ENCODE data around the gene ZSCAN10.

Gene ZSCAN10

DNA sequence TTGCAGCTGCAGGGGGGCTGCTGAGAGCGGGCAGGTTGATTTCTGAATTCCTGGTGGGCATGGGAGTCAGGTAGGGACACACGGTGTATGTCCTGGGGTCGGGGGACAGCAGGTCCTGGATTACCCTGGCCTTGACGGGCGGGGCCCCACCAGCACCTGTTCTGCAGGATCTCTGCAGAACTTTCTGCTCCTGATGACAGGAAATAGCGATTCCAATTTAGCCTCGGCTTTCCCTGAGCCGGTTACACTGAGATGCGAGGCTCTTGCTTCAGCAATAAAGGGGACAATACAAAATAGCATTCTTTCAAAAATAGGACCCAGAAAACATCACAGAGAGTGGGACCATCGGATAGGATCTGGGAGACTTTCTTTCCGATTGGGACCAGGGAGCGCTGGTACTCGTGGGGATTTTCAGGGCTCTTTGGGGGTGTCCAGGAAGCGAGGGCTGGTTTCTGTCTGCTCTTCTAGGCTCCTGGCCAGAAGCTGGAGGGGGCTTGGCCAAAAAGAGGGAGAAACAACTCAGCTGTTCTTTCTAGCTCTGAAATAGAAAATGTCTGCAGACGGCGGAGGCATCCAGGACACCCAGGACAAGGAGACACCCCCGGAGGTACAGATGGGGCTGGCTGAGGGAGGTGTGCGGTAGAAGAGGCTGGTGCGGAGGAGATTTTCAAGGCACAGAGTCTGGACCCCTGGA, 13.9 kb upstream of the ZSCAN10 start:
- H3K4me3 ChIP-seq (ENCODE audit: low read depth, low read length): peak overlapping the region; percentile 94
- no peaks in the 10 kb centered on the region for H3K9me3 ChIP-seq (ENCODE audit: control insufficient read depth, low read length)
- peak overlapping the region; percentile 30 for H3K27ac ChIP-seq
- peak overlapping the region; percentile 88 for H3K4me2 ChIP-seq (ENCODE audit: low read length)
- peak overlapping the region; percentile 83 for H2AFZ ChIP-seq
- peaks cover 8% of the 10 kb centered on the region for H3K4me1 ChIP-seq
- H3K36me3 ChIP-seq (ENCODE audit: control insufficient read depth, insufficient read depth, low read length): no peaks in the 10 kb centered on the region
- no peaks in the 10 kb centered on the region for H3K27me3 ChIP-seq (ENCODE audit: control insufficient read depth, insufficient read depth, low read length)
- TF ChIP-seq, protein P1, sequence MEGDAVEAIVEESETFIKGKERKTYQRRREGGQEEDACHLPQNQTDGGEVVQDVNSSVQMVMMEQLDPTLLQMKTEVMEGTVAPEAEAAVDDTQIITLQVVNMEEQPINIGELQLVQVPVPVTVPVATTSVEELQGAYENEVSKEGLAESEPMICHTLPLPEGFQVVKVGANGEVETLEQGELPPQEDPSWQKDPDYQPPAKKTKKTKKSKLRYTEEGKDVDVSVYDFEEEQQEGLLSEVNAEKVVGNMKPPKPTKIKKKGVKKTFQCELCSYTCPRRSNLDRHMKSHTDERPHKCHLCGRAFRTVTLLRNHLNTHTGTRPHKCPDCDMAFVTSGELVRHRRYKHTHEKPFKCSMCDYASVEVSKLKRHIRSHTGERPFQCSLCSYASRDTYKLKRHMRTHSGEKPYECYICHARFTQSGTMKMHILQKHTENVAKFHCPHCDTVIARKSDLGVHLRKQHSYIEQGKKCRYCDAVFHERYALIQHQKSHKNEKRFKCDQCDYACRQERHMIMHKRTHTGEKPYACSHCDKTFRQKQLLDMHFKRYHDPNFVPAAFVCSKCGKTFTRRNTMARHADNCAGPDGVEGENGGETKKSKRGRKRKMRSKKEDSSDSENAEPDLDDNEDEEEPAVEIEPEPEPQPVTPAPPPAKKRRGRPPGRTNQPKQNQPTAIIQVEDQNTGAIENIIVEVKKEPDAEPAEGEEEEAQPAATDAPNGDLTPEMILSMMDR (IDR thresholded peaks at IDR 0.05): no peak
- H3K9ac ChIP-seq: no peak overlapping the region
- no peaks in the 10 kb centered on the region for H3K79me2 ChIP-seq

DNA sequence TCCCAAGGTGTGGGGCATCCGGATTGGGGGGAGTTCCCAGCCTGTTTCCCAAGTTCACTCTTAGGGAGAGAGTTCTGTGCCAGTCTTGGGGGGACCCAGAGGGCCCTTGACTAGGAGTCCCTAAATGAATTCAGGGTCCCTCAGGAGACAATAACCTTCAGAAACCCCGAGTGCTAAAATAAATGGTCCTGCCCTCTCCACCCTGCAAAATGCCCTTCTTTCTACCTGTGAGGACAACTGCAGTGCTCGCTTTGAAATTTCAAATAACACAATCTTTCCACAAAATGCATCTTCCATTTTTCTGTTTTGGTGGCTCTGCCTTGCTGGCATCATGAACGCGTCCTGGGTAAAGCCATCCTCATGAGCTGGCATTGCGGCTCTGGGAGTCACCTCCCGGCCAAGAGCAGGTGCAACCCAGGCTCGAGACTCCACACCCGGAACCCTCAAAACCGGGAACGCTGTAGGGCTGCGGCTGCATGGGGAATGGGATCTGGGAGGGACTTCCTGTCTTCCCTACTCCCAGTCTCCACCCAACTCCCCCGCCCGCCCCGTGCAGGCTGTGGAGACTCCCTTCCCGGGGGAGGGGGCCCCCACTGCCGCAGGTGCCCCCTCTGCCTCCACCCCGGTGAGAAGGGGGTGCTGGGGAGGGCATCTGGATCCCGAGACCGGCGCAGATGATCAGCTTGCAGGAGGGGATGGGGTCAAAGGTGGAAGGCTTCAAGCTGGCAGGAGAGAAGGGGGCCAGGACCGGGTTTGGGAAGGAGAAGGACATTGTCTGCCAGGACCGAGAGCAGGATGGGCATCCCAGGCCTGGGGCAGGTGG, 13.2 kb upstream of the ZSCAN10 start, which contains the start of gene ZNF205:
Gene ZNF205 (plus strand): TSS at position 529 of the 823 bp plus-strand sequence. CDS start 845 bp downstream, outside the sequence.
- H3K4me1 ChIP-seq: peaks cover 9% of the 10 kb centered on the region
- no peaks in the 10 kb centered on the region for H3K27me3 ChIP-seq (ENCODE audit: control insufficient read depth, insufficient read depth, low read length)
- H3K36me3 ChIP-seq (ENCODE audit: control insufficient read depth, insufficient read depth, low read length): no peaks in the 10 kb centered on the region
- peak within 1 kb of the TSS; percentile 94 for H3K4me3 ChIP-seq (ENCODE audit: low read depth, low read length)
- H3K79me2 ChIP-seq: no peaks in the 10 kb centered on the region
- peak within 1 kb of the TSS; percentile 83 for H2AFZ ChIP-seq
- no peak within 1 kb of the TSS for H3K9ac ChIP-seq
- no peaks in the 10 kb centered on the region for H3K9me3 ChIP-seq (ENCODE audit: control insufficient read depth, low read length)
- TF ChIP-seq, protein P1 (IDR thresholded peaks at IDR 0.05): no peak
- peak within 1 kb of the TSS; percentile 88 for H3K4me2 ChIP-seq (ENCODE audit: low read length)
- H3K27ac ChIP-seq: peak within 1 kb of the TSS; percentile 30

DNA sequence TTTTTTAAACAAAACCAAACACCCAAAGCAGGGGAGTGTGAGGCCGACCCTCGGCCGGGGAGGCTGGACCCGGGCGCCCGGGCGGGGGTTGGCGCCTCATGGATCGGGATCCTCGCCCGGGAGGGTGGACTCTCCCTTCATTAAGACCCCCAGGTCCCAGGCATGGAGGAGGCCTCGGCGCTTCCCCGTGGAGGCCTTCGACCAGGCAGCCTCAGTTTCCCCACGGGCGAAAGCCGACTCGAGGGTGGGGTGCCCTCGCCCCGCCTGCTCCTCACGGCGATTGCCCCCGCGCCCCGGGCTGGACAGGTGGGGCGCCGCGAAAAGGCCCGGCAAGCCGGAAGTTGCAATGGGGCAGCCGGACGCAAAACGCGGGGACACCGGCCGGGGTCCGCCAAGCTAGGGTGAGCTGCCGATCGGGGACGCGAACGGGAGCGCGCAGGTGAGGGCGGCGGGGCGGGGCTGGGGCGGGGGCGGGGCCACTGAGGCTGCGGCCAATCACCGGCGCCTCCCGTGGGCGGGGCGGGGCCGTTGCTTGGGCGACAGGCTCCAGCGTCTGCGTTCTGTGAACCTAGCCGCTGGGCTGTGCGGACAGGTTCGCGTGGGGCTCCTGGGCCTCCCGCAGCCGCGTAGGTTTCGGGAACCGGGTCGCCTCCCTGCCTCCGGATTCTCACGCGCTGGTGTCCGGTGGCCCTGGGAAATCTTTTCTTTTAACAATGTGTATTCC, 7.3 kb upstream of the ZSCAN10 start:
- Histone ChIP-seq H2AFZ (peak overlapping the region; percentile 100), H3K27ac (peak overlapping the region; percentile 82), H3K9ac (peak overlapping the region; percentile 78), H3K27me3 (ENCODE audit: control insufficient read depth, insufficient read depth, low read length) (no peaks in the 10 kb centered on the region), H3K4me1 (peaks cover 7% of the 10 kb centered on the region), H3K79me2 (no peaks in the 10 kb centered on the region), H3K4me3 (ENCODE audit: low read depth, low read length) (peak overlapping the region; percentile 79), H3K4me2 (ENCODE audit: low read length) (peak overlapping the region; percentile 99), H3K36me3 (ENCODE audit: control insufficient read depth, insufficient read depth, low read length) (no peaks in the 10 kb centered on the region), H3K9me3 (ENCODE audit: control insufficient read depth, low read length) (no peaks in the 10 kb centered on the region)
- TF ChIP-seq, protein P1 (IDR thresholded peaks at IDR 0.05): no peak

DNA sequence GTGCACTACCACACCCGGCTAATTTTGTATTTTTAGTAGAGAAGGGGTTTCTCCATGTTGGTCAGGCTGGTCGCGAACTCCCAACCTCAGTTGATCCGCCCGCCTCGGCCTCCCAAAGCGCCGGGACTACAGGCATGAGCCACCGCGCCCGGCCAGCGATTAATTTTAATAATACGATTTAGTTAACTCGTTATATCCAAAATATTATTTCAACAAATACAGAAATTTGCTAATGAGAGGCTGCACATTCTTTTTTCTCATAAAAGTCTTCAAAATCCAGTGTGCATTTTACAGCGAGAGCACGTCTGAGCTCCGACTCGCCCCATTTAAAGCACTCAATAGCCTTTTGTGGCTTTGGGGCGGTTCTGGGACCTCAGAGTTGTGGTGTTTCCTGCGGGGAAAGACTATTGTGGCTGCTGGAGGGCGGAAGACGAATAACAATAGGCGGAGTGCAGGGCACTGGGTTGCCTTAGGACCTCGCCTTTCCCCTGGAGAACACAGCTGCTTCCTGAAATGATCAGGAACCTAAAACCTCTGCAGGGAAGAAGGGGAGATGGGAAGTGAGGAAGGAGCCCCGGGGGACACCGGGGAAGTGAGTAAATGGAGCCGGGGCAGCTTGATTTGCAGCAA, 2.9 kb upstream of the ZSCAN10 start:
- no peaks in the 10 kb centered on the region for H3K36me3 ChIP-seq (ENCODE audit: control insufficient read depth, insufficient read depth, low read length)
- no peaks in the 10 kb centered on the region for H3K79me2 ChIP-seq
- no peak overlapping the region for H2AFZ ChIP-seq
- no peak overlapping the region for H3K4me2 ChIP-seq (ENCODE audit: low read length)
- peaks cover 11% of the 10 kb centered on the region for H3K4me1 ChIP-seq
- no peak overlapping the region for H3K4me3 ChIP-seq (ENCODE audit: low read depth, low read length)
- H3K9ac ChIP-seq: no peak overlapping the region
- H3K27me3 ChIP-seq (ENCODE audit: control insufficient read depth, insufficient read depth, low read length): no peaks in the 10 kb centered on the region
- no peaks in the 10 kb centered on the region for H3K9me3 ChIP-seq (ENCODE audit: control insufficient read depth, low read length)
- TF ChIP-seq, protein P1 (IDR thresholded peaks at IDR 0.05): no peak
- peak overlapping the region; percentile 29 for H3K27ac ChIP-seq

All from parathyroid adenoma (tissue), 2 donors.